Measurements from ENCODE around the gene LSP1. TPM values are rescaled to one million over a fixed set of nuclear protein-coding genes. Genes with fewer than 3 reads are reported as not detected.

LSP1 gene
- total and polyA plus RNA-seq, 8 donors = 9.8 to 239 (median 58.9) TPM

DNA sequence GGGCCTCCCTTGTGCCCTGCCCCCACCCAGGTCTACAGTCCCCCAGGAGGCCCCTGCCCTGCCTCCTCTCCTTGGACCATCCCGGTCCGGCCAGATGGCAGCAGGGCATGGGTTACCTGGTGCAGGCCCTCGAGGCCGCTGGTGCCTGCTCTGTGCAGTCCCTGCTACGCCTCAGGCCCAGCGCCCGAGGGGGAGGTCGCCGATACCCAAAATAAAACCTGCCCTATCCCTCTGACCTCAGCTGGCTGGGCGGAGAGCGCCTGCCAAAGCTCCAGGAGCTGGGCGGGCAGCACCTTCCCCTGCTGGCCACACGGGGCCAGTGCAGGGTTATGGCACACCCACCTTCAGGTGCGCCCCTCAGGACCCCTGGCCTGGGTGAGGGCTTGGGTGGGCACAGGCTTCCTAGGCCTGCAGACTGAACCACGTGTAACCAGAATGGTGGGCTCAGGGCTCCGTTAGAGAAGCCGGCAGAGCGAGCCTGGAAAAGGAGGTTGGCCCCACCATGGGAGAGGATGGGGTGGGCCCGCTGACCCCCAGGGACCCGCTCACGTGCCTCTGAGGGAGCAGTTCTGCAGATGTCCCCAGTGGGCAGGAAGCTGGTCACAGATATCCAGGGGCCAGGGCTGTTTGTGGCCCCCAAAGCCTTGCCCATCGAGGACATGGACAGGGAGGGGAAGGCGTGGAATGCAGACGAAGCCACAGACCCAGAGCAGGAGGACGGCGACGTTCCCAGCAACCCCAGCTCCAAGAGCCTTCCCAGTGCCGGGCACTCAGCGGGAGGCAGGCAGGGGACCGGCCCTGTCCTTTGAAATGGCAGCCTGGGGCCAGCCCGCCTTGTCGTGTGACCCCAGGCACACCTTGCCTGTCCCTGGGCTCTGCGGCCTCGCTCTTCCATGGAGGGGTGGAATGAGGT, 64.9 kb downstream of the LSP1 start:
- Histone ChIP-seq H3K4me1 (peaks cover 0 to 16% (median 9%) of the 10 kb centered on the region in 4 donors), H3K4me3 (no peak overlapping the region), H3K9me3 (no peaks in the 10 kb centered on the region), H3K36me3 (no peaks in the 10 kb centered on the region), H3K27ac (peak overlapping the region in 1 of 5 donors; percentile 38), H3K27me3 (peaks cover 0 to 42% (median 10%) of the 10 kb centered on the region in 3 donors)
- TF ChIP-seq POLR2A (IDR thresholded peaks at IDR 0.05) = no peak
- no peak for TF ChIP-seq POLR2AphosphoS5 (IDR thresholded peaks at IDR 0.05)
- TF ChIP-seq CTCF (IDR thresholded peaks at IDR 0.05) = peak in 4 of 7 experiments; percentile 26 to 61 (median 40)
- no peak for TF ChIP-seq EP300 (IDR thresholded peaks at IDR 0.05)
- no peak for DNase-seq
- 49 to 63% (median 61%) methylated on average over 20 to 34 of the region's 34 CpGs for WGBS, 5 donors
- intact Hi-C loops (cut with DNase I; ENCODE audit: low total_unique reads) = no loop called here

GRCh38 chr11:1918436-1919315, 65.8 kb downstream of the LSP1 start:
- peak overlapping the region in 1 of 5 donors; percentile 24 for H3K27ac ChIP-seq
- intact Hi-C loops (cut with DNase I; ENCODE audit: low total_unique reads) = no loop called here
- no peak for DNase-seq
- 74 to 80% (median 80%) methylated on average over 16 to 29 of the region's 29 CpGs for whole genome bisulfite sequencing, 5 donors
- H3K36me3 ChIP-seq = no peaks in the 10 kb centered on the region
- H3K9me3 ChIP-seq = no peaks in the 10 kb centered on the region
- peaks cover 0 to 47% (median 10%) of the 10 kb centered on the region in 3 donors for H3K27me3 ChIP-seq
- TF ChIP-seq CTCF (IDR thresholded peaks at IDR 0.05) (no peak), POLR2AphosphoS5 (IDR thresholded peaks at IDR 0.05) (no peak), POLR2A (IDR thresholded peaks at IDR 0.05) (no peak), EP300 (IDR thresholded peaks at IDR 0.05) (no peak)
- H3K4me1 ChIP-seq = peaks cover 0 to 16% (median 9%) of the 10 kb centered on the region in 4 donors
- no peak overlapping the region for H3K4me3 ChIP-seq

DNA sequence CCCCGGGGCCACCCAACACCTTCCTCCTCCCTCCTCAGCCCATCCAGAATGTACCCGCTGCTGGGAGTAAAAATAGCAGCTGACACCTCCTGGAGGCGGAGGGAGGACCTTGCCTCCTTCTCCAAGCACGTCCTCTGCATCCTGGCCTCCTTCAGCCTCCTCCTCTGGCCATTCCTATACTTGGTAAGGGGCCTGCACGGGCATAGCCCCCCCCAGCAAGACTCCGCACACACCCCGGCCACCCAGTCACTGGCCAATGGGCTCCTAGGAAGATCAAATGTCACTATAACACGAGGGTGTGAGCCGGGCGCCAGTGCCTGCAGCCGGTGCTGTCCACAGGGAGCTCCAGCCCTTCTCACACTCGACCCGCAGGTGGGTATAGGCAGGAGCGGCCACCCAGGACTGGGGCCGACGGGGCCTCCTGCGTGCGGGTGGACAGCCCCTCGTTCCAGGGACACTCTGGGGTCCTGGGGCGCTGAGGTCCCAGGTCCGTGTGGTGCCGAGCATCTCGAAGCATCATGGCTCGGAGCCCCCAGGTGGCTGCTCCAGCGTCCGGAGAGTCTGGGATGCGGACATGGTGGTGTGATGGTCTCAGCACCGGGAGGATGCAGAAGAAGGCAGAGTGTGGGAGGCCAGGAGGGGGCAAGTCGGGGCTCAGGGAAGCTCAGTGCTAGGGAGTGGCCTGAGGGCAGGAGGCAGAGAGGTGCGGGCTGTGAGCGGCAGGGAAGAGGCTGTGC, 66.7 kb downstream of the LSP1 start, which contains the start of gene TNNT3:
TNNT3 (plus strand) TSS at position 313 of the 737 bp plus-strand sequence. CDS start 3,172 bp downstream, outside the sequence.
- Histone ChIP-seq H3K4me3 (no peak within 1 kb of the TSS), H3K27ac (peak within 1 kb of the TSS in 1 of 5 donors; percentile 69), H3K36me3 (no peaks in the 10 kb centered on the region), H3K9me3 (no peaks in the 10 kb centered on the region), H3K27me3 (peaks cover 0 to 49% (median 10%) of the 10 kb centered on the region in 3 donors), H3K4me1 (peaks cover 0 to 16% (median 9%) of the 10 kb centered on the region in 4 donors)
- intact Hi-C loops (cut with DNase I; ENCODE audit: low total_unique reads) = no loop called here
- no peak for DNase-seq
- TF ChIP-seq CTCF (IDR thresholded peaks at IDR 0.05) = no peak
- TF ChIP-seq POLR2A (IDR thresholded peaks at IDR 0.05) = no peak
- TF ChIP-seq POLR2AphosphoS5 (IDR thresholded peaks at IDR 0.05) = no peak
- TF ChIP-seq EP300 (IDR thresholded peaks at IDR 0.05) = no peak
- 70 to 78% (median 73%) methylated on average over 23 to 31 of the region's 31 CpGs for WGBS, 5 donors

Data from stomach (tissue), 9 donors.